Activated T-cell treated with anti-CD3 and anti-CD28 coated beads, Interleukin-2, amount 50 U/mL, for 1 hour (primary cell): ENCODE measurements around the gene DMXL1.

Source experiments
- DNase-seq: peaks from one replicate; pipeline ENCODE4 v3.0.0-alpha.2; 2020

DMXL1 gene, protein sequence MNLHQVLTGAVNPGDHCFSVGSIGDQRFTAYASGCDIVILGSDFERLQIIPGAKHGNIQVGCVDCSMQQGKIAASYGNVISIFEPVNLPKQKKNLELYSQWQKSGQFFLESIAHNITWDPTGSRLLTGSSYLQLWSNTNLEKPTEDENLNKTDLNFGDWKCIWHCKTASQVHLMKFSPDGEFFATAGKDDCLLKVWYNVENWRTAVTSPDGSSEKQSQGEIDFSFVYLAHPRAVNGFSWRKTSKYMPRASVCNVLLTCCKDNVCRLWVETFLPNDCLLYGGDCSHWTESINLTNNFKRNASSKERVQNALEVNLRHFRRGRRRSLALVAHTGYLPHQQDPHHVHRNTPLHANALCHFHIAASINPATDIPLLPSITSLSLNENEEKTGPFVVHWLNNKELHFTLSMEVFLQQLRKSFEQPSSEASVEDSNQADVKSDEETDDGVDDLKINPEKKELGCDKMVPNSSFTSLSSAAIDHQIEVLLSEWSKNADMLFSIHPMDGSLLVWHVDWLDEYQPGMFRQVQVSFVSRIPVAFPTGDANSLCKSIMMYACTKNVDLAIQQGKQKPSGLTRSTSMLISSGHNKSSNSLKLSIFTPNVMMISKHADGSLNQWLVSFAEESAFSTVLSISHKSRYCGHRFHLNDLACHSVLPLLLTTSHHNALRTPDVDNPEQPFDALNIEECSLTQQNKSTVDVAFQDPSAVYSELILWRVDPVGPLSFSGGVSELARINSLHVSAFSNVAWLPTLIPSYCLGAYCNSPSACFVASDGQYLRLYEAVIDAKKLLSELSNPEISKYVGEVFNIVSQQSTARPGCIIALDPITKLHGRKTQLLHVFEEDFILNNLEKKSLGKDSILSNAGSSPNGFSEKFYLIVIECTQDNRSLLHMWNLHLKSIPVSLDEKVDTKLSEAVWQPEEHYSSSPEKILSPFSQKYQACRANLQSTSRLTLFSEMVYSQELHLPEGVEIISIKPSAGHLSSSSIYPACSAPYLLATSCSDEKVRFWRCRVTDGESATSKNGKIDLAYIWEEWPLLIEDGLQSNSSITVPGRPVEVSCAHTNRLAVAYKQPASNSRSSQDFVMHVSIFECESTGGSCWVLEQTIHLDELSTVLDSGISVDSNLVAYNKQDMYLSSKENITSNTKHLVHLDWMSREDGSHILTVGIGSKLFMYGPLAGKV (N-terminal part only)

DNA sequence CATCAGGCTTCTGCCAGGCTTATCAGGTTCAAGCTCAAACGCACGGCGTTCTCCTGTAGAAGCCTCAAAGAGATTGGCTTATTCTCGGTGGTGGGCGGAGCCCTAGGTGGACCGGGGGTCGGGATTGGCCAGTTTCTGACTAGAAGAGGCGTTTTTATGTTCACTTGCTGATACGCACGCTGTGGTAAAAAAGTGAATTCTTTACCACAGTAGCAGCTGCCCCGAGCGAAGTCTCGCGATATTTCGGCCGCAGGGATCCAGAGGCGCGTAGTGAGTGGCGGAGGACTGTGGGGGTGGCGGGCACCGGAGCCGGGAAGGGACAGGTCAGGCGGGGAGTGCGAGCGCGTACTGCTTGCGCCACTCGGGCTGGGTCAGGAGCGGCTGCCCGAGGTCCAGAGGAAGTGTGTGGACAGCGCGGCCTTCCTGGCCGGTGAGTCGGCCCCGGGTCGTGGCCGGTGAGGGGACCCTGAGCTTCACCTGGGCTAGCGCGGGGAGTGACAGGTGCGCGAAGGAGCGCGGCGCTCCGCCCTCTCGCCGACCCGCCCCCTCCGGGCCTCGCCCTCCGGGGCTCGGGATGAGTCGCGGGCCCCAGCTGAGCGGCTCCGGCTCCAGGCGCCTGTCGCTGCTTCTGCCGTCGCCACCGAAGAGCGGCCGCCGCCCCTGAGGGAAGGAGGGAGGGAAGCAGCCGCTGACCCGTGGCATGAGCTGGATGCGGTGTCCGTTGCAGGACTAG is at the start of gene DMXL1:
Gene DMXL1 (plus strand): TSS at position 260 of the 733 bp plus-strand sequence. CDS start 483 bp downstream, outside the sequence.
- DNase-seq: peak; percentile 95

DNA sequence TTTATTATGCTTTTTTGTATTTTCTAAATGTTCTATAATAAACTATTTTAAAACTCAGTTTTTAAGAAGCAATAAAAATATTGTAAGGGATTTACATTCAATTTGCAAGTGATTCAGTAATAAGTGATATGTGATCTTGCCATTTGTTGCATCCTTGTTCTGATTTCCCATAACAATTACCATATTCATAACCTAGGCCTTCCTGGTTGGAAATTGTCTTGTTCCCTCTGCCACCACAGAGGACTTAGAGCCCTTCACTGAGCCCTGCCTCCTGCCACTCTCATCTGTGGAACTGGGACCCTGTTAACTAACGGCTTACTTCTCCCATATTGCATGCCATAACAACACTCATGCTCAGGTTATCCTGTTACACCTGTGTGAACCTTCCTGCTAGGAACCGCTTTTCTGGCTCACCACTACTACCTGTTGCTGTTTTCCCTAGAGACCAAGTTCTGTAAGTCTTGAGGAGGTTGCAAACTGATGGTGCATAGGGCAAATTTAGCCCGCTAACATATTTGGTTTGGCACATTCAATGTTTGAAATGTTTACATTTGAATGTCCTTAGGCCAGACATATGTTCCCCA is 49.6 kb upstream of the DMXL1 start:
- no peak for DNase-seq

DNA sequence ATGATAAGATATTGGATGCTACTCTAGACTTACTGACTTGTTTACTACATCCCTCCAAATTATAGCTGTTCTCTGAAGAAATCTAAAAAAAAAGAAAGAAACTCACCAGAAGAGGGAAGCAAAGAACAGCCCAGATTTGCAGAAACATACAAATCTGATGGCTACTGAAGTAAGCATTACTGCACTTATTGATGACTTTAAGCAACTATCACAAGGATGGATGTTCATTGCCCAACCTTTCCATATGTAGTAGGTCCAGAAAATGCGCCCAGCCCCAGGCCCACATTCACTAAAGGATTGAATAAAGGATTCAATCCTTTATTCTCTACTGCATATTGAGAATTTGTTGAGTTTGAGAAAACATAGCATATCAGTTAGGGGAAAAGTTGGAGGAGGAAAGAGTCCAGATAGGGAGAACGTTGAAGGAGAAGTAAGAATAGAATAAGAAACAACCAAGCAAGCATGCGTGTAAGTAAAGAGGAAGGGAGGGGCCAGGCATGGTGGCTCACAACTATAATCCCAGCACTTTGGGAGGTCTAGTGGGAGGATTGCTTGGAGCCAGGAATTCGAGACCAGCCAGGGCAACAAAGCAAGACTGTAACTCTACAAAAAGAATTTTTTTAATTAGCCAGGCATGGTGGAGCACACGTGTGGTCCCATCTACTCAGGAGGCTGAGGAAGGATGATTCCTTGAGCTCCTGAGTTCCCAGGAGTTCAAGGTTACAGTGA is 48.7 kb upstream of the DMXL1 start:
- no peak for DNase-seq

DNA sequence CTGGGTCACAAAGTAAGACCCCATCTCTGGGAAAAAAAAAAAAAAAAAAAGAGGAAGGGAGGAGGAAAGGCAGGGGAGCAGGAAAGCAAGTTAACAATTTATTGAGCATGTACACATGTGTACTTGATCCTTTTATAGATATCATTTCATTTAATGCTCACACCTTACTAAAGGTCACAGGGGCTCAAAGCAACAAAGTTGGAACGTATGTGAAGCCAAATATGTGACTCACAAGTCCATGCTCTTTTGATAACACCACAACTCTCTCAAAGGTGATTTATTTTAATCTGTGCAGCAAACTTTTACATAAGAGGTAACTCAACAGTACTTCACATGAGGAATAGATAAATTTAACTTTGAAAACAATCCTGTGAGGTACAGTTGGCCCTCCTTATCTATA is 48.1 kb upstream of the DMXL1 start:
- no peak for DNase-seq

DNA sequence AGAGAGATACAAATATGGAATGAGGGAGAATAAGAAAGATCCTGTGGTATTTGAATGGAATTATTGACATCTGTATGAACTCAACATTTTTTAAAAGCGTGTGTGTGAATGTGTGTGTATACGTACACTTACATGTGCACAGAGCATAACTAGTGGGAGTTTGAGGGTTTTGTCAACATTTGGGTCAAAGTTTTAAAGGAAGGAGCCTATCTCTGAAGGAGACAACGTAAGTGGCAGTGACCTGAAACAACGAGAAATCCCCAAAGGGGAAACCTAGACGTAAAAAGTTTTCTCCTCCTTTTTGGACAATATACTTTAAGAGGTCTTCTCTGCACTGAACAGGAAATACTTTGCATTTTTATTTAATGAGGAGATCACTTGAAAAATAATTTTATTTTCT is 42.3 kb upstream of the DMXL1 start:
- DNase-seq: no peak

DNA sequence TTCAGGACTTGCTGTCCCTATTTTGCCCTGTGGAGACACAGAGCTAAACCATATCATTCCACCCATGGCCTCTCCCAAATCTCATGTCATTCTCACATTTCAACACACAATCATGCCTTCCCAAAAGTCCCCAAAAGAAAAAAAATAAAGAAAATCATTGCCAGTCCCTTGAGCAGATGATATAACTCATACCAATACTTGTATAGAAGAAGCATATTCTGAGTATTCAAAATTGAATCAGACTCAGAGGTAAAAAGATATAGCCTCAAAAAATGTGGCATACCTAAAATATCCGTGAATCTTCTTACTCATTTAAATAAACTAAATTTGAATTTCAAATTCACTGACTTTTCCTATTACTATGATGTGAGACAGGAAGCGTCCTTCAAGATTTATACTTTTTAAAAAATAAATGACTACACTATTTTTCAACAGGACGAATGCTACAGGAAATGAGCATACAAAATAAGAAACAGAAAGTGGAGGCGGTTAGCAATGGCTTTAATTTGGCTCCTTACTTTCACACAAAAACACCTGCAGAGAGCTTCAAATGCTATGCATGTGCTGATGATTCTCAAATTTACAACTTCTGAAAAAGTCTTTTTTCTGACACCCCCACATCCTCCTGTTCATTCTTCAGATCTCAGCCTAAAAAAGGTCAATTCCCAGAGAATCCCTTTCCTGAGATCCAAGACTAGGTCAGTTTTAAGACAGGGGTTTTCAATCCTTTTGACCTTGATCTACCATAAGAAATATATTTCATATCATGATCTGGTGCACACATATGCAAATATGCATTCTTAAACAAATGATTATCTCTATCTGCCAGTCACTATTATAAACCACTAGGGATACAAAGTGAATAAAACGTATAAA is 39.6 kb upstream of the DMXL1 start:
- DNase-seq: no peak

DNA sequence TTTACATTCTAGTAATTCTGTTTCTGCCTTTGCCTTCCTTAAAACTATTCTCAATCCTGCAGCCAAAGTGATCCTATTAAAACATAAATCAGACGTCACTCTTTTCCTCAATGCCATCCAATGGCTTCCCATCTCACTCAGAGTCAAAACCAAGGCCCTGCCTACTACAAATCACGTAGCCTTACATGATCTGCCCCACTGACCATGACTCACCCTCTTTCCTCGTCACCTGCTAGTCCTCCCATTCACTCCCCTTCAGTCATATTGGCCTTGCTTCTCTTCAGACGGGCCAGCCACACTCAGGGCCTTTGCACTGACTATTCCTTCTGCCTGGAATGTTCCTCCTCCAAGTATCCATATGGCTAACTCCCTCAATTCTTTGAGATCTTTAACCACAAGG is 39.0 kb upstream of the DMXL1 start:
- DNase-seq: no peak

DNA sequence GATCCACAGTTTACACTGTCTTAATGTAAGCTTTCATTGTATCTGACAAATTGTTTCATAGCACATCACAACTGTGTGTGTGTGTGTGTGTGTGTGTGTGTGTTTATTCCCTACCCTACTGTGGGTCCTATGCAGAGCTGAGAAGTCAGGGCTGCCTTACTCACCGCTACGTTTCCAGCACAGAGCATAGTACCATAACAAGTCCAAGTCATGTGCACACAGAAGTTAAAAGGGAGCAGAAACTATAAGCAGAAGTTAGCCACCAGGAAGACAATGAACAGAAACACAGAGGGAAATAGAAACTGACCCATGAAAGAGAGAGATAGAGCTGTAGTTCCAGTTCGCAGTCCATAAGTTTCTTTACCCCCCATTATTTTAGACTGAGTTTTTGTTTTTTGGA is 38.2 kb upstream of the DMXL1 start:
- no peak for DNase-seq

DNA sequence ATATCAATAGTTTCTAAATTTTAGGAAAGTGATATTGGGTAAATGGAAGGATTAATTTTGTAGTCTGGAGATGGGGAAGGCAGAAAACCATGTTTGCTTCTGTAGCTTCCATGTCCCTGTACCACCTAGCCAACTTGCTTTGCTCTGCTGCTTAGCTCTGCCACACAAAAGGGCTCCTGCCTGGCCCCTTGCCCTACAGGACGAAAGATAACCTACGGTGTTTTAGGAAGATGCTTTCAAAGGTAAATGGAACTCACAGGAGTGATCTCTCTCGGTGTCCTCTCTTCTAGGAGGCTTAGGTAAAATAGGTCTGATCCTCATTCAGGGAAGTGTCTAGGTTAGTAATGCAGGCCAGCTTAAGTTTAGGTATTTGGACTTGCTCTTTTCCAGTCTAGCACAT is 37.8 kb upstream of the DMXL1 start:
- DNase-seq: no peak

DNA sequence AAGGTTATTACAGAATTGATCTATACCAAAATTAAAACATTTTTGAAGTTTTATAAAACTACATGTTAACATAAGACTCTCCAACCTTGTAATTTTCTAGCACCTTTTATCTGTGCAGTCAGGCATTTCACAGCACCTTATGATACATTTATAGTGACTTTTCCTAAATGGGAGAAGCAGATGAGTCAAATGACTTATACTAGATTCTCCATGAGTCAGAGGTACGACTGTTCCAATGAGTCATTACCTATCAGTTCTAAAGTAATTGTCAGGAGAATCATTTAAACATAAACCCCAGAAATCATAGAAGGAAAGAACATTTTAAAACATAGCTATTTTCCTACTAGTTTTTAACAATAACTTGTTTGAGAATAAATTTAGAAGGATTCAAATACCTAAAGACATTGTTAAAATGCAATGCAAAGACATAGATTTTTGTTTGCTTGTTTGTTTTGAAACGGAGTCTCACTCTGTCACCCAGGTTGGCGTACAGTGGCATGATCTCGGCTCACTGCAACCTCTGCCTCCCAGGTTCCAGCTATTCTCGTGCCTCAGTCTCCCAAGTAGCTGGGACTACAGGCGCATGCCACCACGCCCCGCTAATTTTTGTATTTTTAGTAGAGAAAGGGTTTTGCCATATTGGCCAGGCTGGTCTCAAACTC is 34.7 kb upstream of the DMXL1 start:
- DNase-seq: no peak

DNA sequence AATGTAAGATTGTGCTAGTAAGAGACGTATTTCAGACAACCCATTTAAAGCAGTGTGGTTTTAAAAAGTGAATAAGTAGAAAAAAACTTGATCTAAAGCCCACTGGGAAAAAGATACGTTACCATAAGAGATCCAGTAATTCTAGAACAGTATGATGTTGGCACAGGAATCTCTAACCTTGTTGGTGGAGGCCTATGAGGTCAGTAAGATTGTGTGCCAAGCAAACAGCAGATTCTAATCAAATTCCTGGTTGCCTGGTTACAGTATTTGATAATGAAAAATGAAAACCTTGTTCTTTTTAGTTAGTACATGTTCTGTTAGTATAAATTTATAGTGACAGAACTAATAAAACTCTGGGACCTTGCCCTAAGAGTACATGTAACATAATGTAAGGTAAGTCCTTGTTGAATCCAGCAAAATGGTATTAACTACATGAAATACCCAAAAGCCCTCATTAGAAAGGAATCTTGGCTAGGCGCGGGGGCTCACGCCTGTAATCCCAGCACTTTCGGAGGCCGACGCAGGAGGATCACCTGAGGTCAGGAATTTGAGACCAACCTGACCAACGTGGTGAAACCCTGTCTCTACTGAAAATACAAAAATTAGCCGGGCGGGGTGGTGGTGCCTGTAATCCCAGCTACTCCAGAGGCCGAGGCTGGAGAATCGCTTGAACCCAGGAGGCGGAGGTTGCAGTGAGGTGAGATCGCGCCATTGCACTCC is 33.2 kb upstream of the DMXL1 start:
- no peak for DNase-seq

DNA sequence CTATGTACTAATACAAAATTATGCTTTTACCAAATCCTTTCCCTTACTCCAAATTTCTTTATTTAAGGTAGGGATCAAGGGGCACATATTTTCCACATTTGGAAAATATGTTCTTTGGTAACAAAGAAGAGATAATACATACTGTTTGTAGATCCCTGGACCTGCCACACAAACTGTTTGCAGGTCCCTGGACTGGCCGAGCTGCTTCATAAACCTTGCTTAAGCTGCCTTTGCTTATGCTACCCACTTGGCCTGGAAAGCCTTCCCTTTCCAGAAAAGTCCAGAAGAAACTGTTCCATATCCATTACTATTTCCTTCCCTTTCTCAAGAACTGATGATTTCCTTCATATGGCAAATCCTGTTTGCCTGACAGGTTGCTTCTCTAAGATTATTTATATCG is 22.6 kb upstream of the DMXL1 start:
- no peak for DNase-seq

DNA sequence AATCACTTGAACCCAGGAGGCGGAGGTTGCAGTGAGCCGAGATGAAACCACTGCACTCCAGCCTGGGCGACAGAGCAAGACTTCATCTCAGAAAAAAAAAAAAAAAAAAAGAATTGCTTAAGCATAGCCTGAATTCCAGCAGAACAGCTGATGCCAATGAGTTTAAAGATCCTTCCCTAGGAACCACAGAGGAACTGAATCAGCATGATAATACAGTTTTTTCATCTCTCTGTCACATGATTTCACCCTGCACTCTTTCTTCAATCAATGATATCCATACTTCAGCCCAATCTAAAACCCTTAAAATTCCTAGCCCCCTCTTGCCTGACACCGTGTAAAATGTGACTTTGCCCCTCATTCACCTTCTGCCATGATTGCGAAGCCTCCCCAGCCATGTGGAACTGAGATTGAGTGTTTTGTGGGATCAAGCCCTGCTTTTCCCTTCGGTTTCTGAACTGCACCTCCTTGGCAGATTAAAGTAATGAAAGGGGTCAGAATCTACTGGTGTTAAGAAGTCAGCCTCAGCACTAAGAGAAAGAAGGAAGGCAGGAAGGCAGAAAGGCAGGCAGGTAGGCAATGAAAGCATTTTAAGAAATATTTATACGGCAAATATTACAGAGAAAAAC is 20.9 kb upstream of the DMXL1 start:
- no peak for DNase-seq

DNA sequence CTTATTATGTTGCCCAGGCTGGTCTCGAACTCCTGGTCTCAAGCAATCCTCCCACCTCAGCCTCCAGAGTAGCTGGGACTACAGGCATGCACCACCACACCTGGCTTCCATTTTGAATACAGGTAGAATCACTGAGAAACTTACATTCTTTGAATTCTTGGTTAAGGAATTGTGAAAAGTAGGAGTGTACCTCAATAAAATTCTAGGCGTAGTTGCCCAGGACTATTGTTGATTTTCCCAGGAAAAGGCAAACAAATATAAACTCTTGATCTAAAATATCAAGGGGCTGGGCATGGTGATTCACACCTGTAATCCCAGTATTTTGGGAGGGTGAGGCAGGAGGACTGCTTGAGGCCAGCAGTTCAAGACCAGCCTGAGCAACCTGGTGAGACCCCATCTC is 16.8 kb upstream of the DMXL1 start:
- no peak for DNase-seq

DNA sequence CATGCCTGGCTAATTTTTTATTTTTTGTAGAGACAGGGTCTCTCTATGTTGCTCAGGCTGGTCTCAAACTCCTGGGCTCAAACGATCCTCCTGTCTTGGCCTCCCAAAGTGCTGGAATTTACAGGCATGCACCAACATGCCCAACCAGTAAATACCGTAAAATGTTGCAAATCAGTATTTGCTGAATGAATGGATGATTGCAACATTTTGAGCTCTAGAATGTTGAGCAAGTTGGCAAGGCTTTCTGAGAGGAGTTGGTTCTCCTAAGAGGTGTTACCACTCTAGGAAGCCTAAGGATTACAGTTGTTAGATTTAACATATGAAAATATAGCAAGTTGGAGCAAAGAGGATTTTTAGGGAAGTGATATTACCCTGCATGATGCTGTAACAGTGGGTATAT is 15.6 kb upstream of the DMXL1 start:
- no peak for DNase-seq

DNA sequence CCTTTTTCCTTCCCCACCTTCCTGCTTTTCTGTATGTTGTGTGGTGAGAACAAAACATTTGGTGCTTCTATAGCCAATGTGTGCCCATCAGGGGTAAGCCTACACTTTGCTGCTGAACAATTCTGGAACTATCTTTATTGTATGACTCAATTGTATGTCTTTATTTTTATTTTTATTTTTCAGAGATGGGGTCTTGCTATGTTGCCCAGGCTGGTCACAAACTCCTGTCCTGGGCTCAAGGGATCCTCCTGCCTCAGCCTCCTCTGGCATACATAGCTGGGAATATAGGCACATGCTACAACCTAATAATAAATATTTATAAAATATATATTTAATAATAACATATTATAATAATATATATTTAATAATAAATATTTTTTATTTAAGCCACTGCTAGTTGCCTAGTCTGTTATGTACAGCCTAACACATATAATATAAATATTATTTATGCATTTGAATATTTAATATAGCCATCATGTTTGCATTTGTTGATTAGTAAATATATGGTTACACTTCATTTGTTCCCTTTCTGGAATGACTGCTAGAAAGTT is 11.8 kb upstream of the DMXL1 start:
- no peak for DNase-seq

DNA sequence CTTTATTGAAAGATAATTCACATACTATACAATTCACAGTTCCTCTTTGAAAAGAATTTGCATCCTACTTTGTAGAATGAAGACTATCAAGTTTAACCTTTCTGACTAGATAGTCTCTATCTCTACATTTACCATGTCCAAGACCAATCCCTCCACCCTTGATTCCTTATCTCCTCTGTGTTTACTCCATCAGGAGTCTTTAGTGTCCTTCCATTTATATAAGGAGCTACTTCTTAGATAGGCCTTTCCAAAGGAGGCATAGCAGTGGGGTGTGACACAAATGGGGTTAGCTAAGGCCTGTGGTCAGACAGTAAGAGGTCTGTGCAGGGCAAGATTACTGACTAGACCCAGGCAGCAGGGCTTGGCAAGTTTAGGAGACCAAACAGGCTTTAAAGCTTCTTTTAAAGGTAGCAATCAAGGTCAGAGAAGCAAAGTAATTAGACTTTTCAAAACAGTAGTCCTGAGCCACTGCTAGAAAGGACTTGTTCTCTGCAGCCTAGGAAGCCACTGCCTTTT is 11.1 kb upstream of the DMXL1 start:
- no peak for DNase-seq
